ENCODE measurements around the gene ALOX15B.

Gene ALOX15B

DNA sequence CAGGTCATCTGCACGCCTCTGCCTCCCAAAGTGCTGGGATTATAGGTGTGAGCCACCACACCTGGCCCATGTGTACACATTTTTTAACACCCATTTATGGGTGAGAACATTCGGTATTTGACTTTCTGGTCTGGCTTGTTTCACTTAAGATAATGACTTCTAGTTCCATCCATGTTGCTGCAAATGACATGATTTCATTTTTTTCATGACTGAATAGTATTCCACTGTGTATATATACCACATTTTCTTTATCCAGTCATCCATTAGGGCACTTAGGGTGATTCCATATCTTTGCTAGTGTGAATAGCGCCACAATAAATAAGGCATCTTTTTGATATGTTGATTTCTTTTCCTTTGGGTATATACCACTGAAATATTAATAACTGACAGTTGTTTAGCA lies 43.0 kb downstream of the ALOX15B start:
- DNase-seq = no peak

DNA sequence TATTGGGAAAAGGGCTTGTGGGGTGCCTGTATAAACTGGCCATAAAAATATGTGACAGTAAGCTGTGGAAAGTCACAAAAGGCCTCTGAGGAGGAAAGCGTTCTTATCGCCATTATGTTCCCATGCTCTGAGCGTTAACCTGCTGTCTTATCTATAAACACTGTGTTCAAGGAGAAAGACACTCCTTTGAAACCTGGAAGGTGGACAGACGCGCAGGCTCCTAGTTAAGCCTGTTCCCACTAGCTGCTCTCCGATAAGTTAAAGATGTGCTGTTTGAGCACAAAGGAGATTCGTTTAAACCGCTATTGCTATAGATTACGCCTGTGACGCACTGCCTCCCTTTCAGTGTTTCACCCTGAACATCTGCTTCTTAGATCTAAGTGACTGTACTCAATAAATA lies 43.4 kb downstream of the ALOX15B start:
- DNase-seq = no peak

GRCh38 chr17:8084250-8084649 lies 45.4 kb downstream of the ALOX15B start:
- DNase-seq = no peak

GRCh38 chr17:8087075-8087951 lies 48.5 kb downstream of the ALOX15B start, which contains the start of gene ALOX12B:
Gene ALOX12B, minus strand, starts transcription at chr17:8087716. Its CDS starts 274 bp downstream, at chr17:8087442.
- no peak for DNase-seq

DNA sequence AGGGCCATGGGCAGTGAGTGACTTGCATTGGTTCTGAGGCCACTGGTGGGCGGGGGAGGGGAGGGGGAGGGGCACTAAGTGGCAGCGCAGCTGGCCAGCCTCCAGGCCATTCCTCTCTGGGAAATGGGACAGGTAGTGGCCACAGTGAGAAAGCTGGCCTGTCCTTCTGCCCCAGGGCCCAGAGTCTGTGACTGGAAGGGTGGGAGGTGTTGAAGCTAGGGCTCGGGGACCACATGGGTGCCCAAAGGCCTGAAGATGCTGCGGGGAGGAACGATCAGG lies 49.0 kb downstream of the ALOX15B start:
- no peak for DNase-seq

- DNase-seq = no peak
Observed at GRCh38 chr17:8089728-8090127, 50.9 kb downstream of the ALOX15B start.

DNA sequence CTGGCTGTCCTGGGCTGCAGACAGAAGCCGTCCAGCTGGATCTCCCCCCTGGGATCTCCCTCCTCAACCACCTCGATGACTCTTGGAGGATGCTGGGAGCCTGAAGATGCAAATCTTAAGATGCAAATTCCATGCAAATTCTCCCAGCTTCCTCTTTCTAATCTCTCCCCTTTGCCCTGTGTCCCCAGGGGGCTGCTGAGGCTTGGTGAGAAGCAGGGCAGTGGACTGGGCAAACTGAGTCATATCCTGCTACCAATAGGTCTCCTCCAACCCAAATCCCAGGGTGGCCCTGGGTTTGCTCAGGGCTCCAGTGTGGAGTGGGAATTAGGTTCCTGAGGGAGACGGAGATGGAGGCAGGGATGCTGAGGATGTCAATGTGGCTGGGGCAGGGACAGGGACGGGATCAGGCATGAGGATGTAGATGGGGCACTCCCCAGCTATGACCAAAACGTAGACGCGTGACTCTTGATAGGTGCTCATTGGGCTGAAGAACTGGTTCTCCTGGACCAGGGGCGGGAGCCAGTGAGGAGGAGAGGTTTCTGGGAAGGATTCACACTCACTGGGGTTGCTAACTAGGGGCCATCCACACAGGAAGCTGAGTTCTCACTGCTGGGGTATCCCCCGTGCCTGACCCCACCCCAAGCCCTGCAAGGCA lies 52.3 kb downstream of the ALOX15B start:
- no peak for DNase-seq

GRCh38 chr17:8095361-8095760 lies 56.5 kb downstream of the ALOX15B start:
- DNase-seq = no peak

DNA sequence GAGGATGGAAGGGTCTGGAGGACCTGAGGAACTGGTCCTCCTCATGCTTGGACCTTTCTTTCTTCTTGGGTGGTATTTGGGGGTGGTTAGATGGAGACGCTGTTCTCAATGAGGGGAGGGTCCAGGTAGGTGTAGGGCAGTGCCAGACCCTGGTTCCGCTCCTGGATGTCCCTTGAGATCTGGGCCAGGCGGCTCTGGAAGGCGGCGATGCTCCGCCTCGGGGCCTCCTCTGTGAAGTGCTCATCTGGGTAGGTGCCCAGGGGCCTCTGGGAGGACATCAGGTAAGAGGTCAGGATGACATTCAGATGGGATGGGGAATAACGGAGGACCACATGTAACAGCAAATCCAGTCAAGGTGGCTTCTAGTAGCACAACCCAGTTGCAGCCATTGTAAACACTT lies 57.7 kb downstream of the ALOX15B start:
- DNase-seq = no peak
